ENCODE results near the gene ACADL. TPM values are rescaled to one million over a fixed set of nuclear protein-coding genes. Genes with fewer than 3 reads are reported as not detected.

The ACADL gene
- total RNA-seq, 1 donor from 2014 or later = 0.26 TPM

- no peak for TF ChIP-seq CTCF (IDR thresholded peaks at IDR 0.05; ENCODE audit: insufficient read depth, low read length, severe bottlenecking)
- Histone ChIP-seq H3K36me3 (ENCODE audit: control insufficient read depth, insufficient read depth, low read length) (no peaks in the 10 kb centered on the region), H3K27me3 (ENCODE audit: control insufficient read depth, insufficient read depth, low read length) (no peaks in the 10 kb centered on the region), H3K4me3 (ENCODE audit: low read depth, low read length) (peak overlapping the region; percentile 59)
- no peak for DNase-seq (ENCODE audit: low read depth)
- no peak for FAIRE-seq
Observed at GRCh38 chr2:210224591-210224940, 681 bp downstream of the ACADL start.

- Histone ChIP-seq H3K27me3 (ENCODE audit: control insufficient read depth, insufficient read depth, low read length) (no peaks in the 10 kb centered on the region), H3K4me3 (ENCODE audit: low read depth, low read length) (no peak overlapping the region), H3K36me3 (ENCODE audit: control insufficient read depth, insufficient read depth, low read length) (no peaks in the 10 kb centered on the region)
- no peak for TF ChIP-seq CTCF (IDR thresholded peaks at IDR 0.05; ENCODE audit: insufficient read depth, low read length, severe bottlenecking)
- DNase-seq (ENCODE audit: low read depth) (no peak), FAIRE-seq (no peak)
Observed at GRCh38 chr2:210215120-210215519, 10.1 kb downstream of the ACADL start.

- no peaks in the 10 kb centered on the region for H3K36me3 ChIP-seq (ENCODE audit: control insufficient read depth, insufficient read depth, low read length)
- no peak overlapping the region for H3K4me3 ChIP-seq (ENCODE audit: low read depth, low read length)
- DNase-seq (ENCODE audit: low read depth) = no peak
- no peak for TF ChIP-seq CTCF (IDR thresholded peaks at IDR 0.05; ENCODE audit: insufficient read depth, low read length, severe bottlenecking)
- no peaks in the 10 kb centered on the region for H3K27me3 ChIP-seq (ENCODE audit: control insufficient read depth, insufficient read depth, low read length)
- no peak for FAIRE-seq
Observed at GRCh38 chr2:210210185-210210584, 15.1 kb downstream of the ACADL start.

- DNase-seq (ENCODE audit: low read depth) (no peak), FAIRE-seq (no peak)
- no peak for TF ChIP-seq CTCF (IDR thresholded peaks at IDR 0.05; ENCODE audit: insufficient read depth, low read length, severe bottlenecking)
- no peaks in the 10 kb centered on the region for H3K36me3 ChIP-seq (ENCODE audit: control insufficient read depth, insufficient read depth, low read length)
- no peaks in the 10 kb centered on the region for H3K27me3 ChIP-seq (ENCODE audit: control insufficient read depth, insufficient read depth, low read length)
- no peak overlapping the region for H3K4me3 ChIP-seq (ENCODE audit: low read depth, low read length)
Observed at GRCh38 chr2:210207929-210208328, 17.3 kb downstream of the ACADL start.

GRCh38 chr2:210203558-210203957, 21.7 kb downstream of the ACADL start:
- Histone ChIP-seq H3K4me3 (ENCODE audit: low read depth, low read length) (no peak overlapping the region), H3K36me3 (ENCODE audit: control insufficient read depth, insufficient read depth, low read length) (no peaks in the 10 kb centered on the region), H3K27me3 (ENCODE audit: control insufficient read depth, insufficient read depth, low read length) (no peaks in the 10 kb centered on the region)
- no peak for TF ChIP-seq CTCF (IDR thresholded peaks at IDR 0.05; ENCODE audit: insufficient read depth, low read length, severe bottlenecking)
- FAIRE-seq (no peak), DNase-seq (ENCODE audit: low read depth) (no peak)

- no peak for TF ChIP-seq CTCF (IDR thresholded peaks at IDR 0.05; ENCODE audit: insufficient read depth, low read length, severe bottlenecking)
- no peak for FAIRE-seq
Observed at GRCh38 chr2:210203147-210203546, 22.1 kb downstream of the ACADL start.

More at GRCh38 chr2:210203147-210203546, 22.1 kb downstream of the ACADL start:
- H3K27me3 ChIP-seq (ENCODE audit: control insufficient read depth, insufficient read depth, low read length) = no peaks in the 10 kb centered on the region
- peak; percentile 55 for DNase-seq (ENCODE audit: low read depth)
- no peaks in the 10 kb centered on the region for H3K36me3 ChIP-seq (ENCODE audit: control insufficient read depth, insufficient read depth, low read length)
- no peak overlapping the region for H3K4me3 ChIP-seq (ENCODE audit: low read depth, low read length)

Data from bronchial epithelial cell (primary cell).